Tibial nerve (tissue), 4 donors: ENCODE data around the gene KBTBD2. TPM values are rescaled to one million over a fixed set of nuclear protein-coding genes. Genes with fewer than 3 reads are reported as not detected.

Experiments used
- DNase-seq, 2 donors: peaks; one replicate each; pipeline ENCODE4 v3.0.0-alpha.2; 2019; ENCODE audit warnings: low spot score in 2 of 2
- H3K27ac ChIP-seq, 4 donors: fragments of 200-600 bp; sonication (generic) in 3 of 4; one replicate each; pipeline ENCODE4 v1.5.1; 2017 to 2019; ENCODE audit warnings: mild to moderate bottlenecking in 1 of 4
- H3K27me3 ChIP-seq, 2 donors: fragments of 200-600 bp; sonication (generic) in 1 of 2; one replicate each; pipeline versions ENCODE4 v1.5.1 to v1.6.0; 2017 to 2019
- H3K36me3 ChIP-seq, 3 donors: fragments of 200-600 bp; sonication (generic); one replicate each; pipeline ENCODE4 v1.5.1; 2018 to 2019
- H3K4me1 ChIP-seq, 4 donors: fragments of 200-600 bp; sonication (generic) in 3 of 4; one replicate each; pipeline ENCODE4 v1.5.1; 2017 to 2019
- H3K4me3 ChIP-seq, 4 donors: fragments of 200-600 bp; sonication (generic) in 3 of 4; one replicate each; pipeline ENCODE4 v1.5.1; 2017 to 2019; ENCODE audit warnings: mild to moderate bottlenecking in 1 of 4, moderate library complexity in 1 of 4
- H3K9me3 ChIP-seq, 4 donors: fragments of 200-600 bp; sonication (generic) in 3 of 4; one replicate each; pipeline ENCODE4 v1.5.1; 2017 to 2019
- CTCF ChIP-seq, 5 experiments: fragments of 200-600 bp in 3 of 5; fragments of 450-650 bp in 2 of 5; sonication (generic) in 3 of 5; IDR thresholded peaks; one replicate each; pipeline ENCODE4 v1.5.1; 2016 to 2019; ENCODE audit warnings: antibody characterized with exemption in 5 of 5, mild to moderate bottlenecking in 3 of 5, moderate library complexity in 2 of 5
- EP300 ChIP-seq, 2 donors: sonication (generic); formaldehyde crosslinking; IDR thresholded peaks; one replicate each; pipeline ENCODE4 v1.6.1; 2017; ENCODE audit warnings: antibody characterized with exemption in 2 of 2, mild to moderate bottlenecking in 1 of 2
- POLR2A ChIP-seq, 2 donors: fragments of 450-650 bp; IDR thresholded peaks; one replicate each; pipeline ENCODE4 v1.6.1; 2017; ENCODE audit warnings: antibody characterized with exemption in 2 of 2, mild to moderate bottlenecking in 2 of 2, moderate library complexity in 2 of 2
- WGBS, 2 donors: methylation state at CpG; one replicate each; pipeline ENCODE4 v1.1.5; 2018; 5-methylcytosine and 5-hydroxymethylcytosine counted together
- total RNA-seq, 4 donors: library from RNA; depleted of rRNA; stranded (reverse); fragments of >200 nt; gene quantifications; one replicate each; pipeline ENCODE4 v1.1.0, GENCODE V29; 2016

The KBTBD2 gene
- total RNA-seq, 4 donors from 2014 or later: 29.1 to 46.7 (median 42.7) TPM

GRCh38 chr7:32872421-32872820 lies 19.1 kb downstream of the KBTBD2 start:
- Histone ChIP-seq H3K27me3 (no peaks in the 10 kb centered on the region), H3K9me3 (no peaks in the 10 kb centered on the region), H3K4me1 (peaks cover 0 to 11% (median 2%) of the 10 kb centered on the region in 4 donors), H3K36me3 (peaks cover 0 to 71% (median 16%) of the 10 kb centered on the region in 3 donors), H3K27ac (no peak overlapping the region), H3K4me3 (no peak overlapping the region)
- no peak for DNase-seq
- TF ChIP-seq EP300 (IDR thresholded peaks at IDR 0.05): no peak
- TF ChIP-seq CTCF (IDR thresholded peaks at IDR 0.05): no peak
- no peak for TF ChIP-seq POLR2A (IDR thresholded peaks at IDR 0.05)
- 96 to 97% methylated on average over 2 of the region's 2 CpGs for WGBS, 2 donors

- WGBS, 2 donors: 79 to 86% methylated on average over 4 of the region's 4 CpGs
- Histone ChIP-seq H3K27ac (no peak overlapping the region), H3K36me3 (peaks cover 0 to 76% (median 16%) of the 10 kb centered on the region in 3 donors), H3K4me1 (peaks cover 0 to 5% (median 1%) of the 10 kb centered on the region in 4 donors), H3K4me3 (no peak overlapping the region), H3K27me3 (no peaks in the 10 kb centered on the region), H3K9me3 (no peaks in the 10 kb centered on the region)
- no peak for DNase-seq
- TF ChIP-seq CTCF (IDR thresholded peaks at IDR 0.05): no peak
- TF ChIP-seq EP300 (IDR thresholded peaks at IDR 0.05): no peak
- TF ChIP-seq POLR2A (IDR thresholded peaks at IDR 0.05): no peak
These were observed 19.8 kb downstream of the KBTBD2 start for GRCh38 chr7:32871624-32872371.

- Histone ChIP-seq H3K4me1 (no peaks in the 10 kb centered on the region), H3K27me3 (no peaks in the 10 kb centered on the region), H3K4me3 (no peak overlapping the region), H3K9me3 (no peaks in the 10 kb centered on the region), H3K36me3 (peaks cover 0 to 89% (median 16%) of the 10 kb centered on the region in 3 donors), H3K27ac (no peak overlapping the region)
- 93 to 95% methylated on average over 3 of the region's 3 CpGs for WGBS, 2 donors
- DNase-seq: no peak
- TF ChIP-seq EP300 (IDR thresholded peaks at IDR 0.05): no peak
- TF ChIP-seq CTCF (IDR thresholded peaks at IDR 0.05): no peak
- TF ChIP-seq POLR2A (IDR thresholded peaks at IDR 0.05): no peak
These were observed 21.3 kb downstream of the KBTBD2 start for GRCh38 chr7:32870298-32870697.

GRCh38 chr7:32869716-32870115 lies 21.8 kb downstream of the KBTBD2 start:
- H3K9me3 ChIP-seq: no peaks in the 10 kb centered on the region
- WGBS, 2 donors: 98% methylated on average over 7 of the region's 7 CpGs
- no peak overlapping the region for H3K4me3 ChIP-seq
- H3K27ac ChIP-seq: no peak overlapping the region
- TF ChIP-seq CTCF (IDR thresholded peaks at IDR 0.05): no peak
- no peak for TF ChIP-seq POLR2A (IDR thresholded peaks at IDR 0.05)
- TF ChIP-seq EP300 (IDR thresholded peaks at IDR 0.05): no peak
- DNase-seq: no peak
- no peaks in the 10 kb centered on the region for H3K27me3 ChIP-seq
- no peaks in the 10 kb centered on the region for H3K4me1 ChIP-seq
- peaks cover 0 to 88% (median 12%) of the 10 kb centered on the region in 3 donors for H3K36me3 ChIP-seq

GRCh38 chr7:32868116-32868515 lies 23.4 kb downstream of the KBTBD2 start:
- Histone ChIP-seq H3K4me3 (no peak overlapping the region), H3K4me1 (no peaks in the 10 kb centered on the region), H3K36me3 (peaks cover 0 to 80% (median 4%) of the 10 kb centered on the region in 3 donors), H3K9me3 (no peaks in the 10 kb centered on the region), H3K27me3 (no peaks in the 10 kb centered on the region), H3K27ac (no peak overlapping the region)
- 95 to 96% methylated on average over 4 of the region's 4 CpGs for WGBS, 2 donors
- TF ChIP-seq CTCF (IDR thresholded peaks at IDR 0.05) (no peak), EP300 (IDR thresholded peaks at IDR 0.05) (no peak), POLR2A (IDR thresholded peaks at IDR 0.05) (no peak)
- DNase-seq: no peak
